ENCODE data around the gene ZNF891. TPM values are rescaled to one million over a fixed set of nuclear protein-coding genes. Genes with fewer than 3 reads are reported as not detected.
A peak's percentile ranks its signal among the peaks of the same experiment; 100 is the strongest.

Gene ZNF891
- total and polyA plus RNA-seq, 2 donors, result 1.0 to 1.4 TPM

DNA sequence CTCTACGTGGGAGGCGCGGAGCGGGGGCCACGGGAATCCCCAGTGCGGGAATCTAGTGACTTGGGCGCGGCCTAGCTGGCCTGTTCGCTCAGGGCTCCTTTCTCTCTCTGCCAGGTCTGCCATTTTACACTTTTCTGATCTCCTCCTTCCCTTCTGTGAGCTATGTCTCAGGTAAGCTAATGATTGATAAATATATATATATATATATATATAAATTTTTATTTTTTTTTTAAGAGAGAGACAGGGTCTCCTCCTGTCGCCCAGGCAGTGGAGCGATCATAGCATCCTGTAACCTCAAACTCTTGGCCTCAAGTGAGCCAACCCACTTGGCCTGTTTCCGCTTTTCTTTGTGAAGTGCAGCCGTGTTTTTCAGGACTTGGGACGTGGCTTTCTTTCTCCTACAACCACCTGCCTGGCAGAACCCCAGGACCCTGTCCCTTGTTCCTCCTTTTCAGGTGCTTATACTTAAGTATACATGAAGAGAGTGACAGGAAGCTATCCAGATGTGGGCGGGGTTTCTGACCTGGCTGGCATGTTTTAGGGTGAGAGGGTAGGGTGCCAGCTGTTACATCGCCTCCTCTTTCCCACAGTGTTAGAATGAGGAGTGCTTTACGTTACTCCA lies 48.8 kb downstream of the ZNF891 start:
- Histone ChIP-seq H3K27ac (ENCODE audit: low read depth in 1 of 2, low read length in 1 of 2) (peak overlapping the region; percentile 98 to 100), H3K4me3 (ENCODE audit: low read length in 2 of 2) (peak overlapping the region; percentile 72 to 87), H3K4me1 (ENCODE audit: control insufficient read depth in 2 of 2, insufficient read depth in 2 of 2, low read length in 2 of 2) (peaks cover 2 to 13% of the 10 kb centered on the region in 2 donors), H3K9me3 (ENCODE audit: control insufficient read depth in 2 of 2, insufficient read depth in 1 of 2, low read length in 1 of 2) (peaks cover 14 to 47% of the 10 kb centered on the region in 2 donors), H3K27me3 (ENCODE audit: control insufficient read depth in 2 of 2, insufficient read depth in 1 of 2, low read length in 1 of 2) (no peaks in the 10 kb centered on the region), H3K36me3 (ENCODE audit: control insufficient read depth in 2 of 2, insufficient read depth in 2 of 2, low read length in 1 of 2) (peaks cover 26 to 45% of the 10 kb centered on the region in 2 donors)
- WGBS, result 32% methylated on average over 17 of the region's 17 CpGs
- peak in 1 of 9 donors; percentile 7 for DNase-seq (ENCODE audit: low read depth in 6 of 9, low spot score in 9 of 9)

- WGBS, result under 1% methylated on average over 69 of the region's 69 CpGs
- peak within 1 kb of the TSS; percentile 98 to 100 for H3K27ac ChIP-seq (ENCODE audit: low read depth in 1 of 2, low read length in 1 of 2)
- peaks cover 13 to 51% of the 10 kb centered on the region in 2 donors for H3K9me3 ChIP-seq (ENCODE audit: control insufficient read depth in 2 of 2, insufficient read depth in 1 of 2, low read length in 1 of 2)
- H3K27me3 ChIP-seq (ENCODE audit: control insufficient read depth in 2 of 2, insufficient read depth in 1 of 2, low read length in 1 of 2), result no peaks in the 10 kb centered on the region
- H3K4me1 ChIP-seq (ENCODE audit: control insufficient read depth in 2 of 2, insufficient read depth in 2 of 2, low read length in 2 of 2), result peaks cover 2 to 13% of the 10 kb centered on the region in 2 donors
- H3K4me3 ChIP-seq (ENCODE audit: low read length in 2 of 2), result peak within 1 kb of the TSS; percentile 72 to 87
- H3K36me3 ChIP-seq (ENCODE audit: control insufficient read depth in 2 of 2, insufficient read depth in 2 of 2, low read length in 1 of 2), result peaks cover 19 to 38% of the 10 kb centered on the region in 2 donors
- DNase-seq (ENCODE audit: low read depth in 6 of 9, low spot score in 9 of 9), result peak; percentile 94 to 99 (median 97)
Measured at GRCh38 chr12:133080368-133081158, 49.5 kb downstream of the ZNF891 start, which contains the start of gene ZNF140. TSS of gene ZNF140 (plus strand) at chr12:133080923. CDS start at chr12:133081321, 398 bp downstream.

DNA sequence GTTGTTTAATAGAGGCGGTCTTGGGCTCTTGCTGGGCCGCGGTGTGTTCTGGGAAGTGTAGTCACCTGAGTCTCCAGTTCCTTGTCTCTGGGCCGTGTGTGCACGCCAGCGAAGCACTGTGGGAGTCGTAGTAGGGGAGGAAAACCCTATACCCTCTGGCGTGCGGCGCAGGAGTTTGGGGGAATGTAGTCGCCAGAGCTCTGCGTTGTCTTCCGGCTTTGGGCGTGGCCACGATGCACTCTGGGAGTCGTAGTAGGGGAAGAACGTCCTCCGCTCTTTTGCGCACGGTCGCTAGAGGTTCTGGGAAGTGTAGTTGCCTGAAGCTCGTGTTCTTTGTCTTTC lies 50.1 kb downstream of the ZNF891 start:
- WGBS, result under 1% methylated on average over 22 of the region's 22 CpGs
- peak overlapping the region; percentile 72 to 87 for H3K4me3 ChIP-seq (ENCODE audit: low read length in 2 of 2)
- no peaks in the 10 kb centered on the region for H3K27me3 ChIP-seq (ENCODE audit: control insufficient read depth in 2 of 2, insufficient read depth in 1 of 2, low read length in 1 of 2)
- H3K4me1 ChIP-seq (ENCODE audit: control insufficient read depth in 2 of 2, insufficient read depth in 2 of 2, low read length in 2 of 2), result peaks cover 2 to 13% of the 10 kb centered on the region in 2 donors
- H3K27ac ChIP-seq (ENCODE audit: low read depth in 1 of 2, low read length in 1 of 2), result peak overlapping the region; percentile 98 to 100
- peaks cover 13 to 52% of the 10 kb centered on the region in 2 donors for H3K9me3 ChIP-seq (ENCODE audit: control insufficient read depth in 2 of 2, insufficient read depth in 1 of 2, low read length in 1 of 2)
- peaks cover 13 to 33% of the 10 kb centered on the region in 2 donors for H3K36me3 ChIP-seq (ENCODE audit: control insufficient read depth in 2 of 2, insufficient read depth in 2 of 2, low read length in 1 of 2)
- DNase-seq (ENCODE audit: low read depth in 6 of 9, low spot score in 9 of 9), result peak in 6 of 9 donors; percentile 95 to 99 (median 98)

DNA sequence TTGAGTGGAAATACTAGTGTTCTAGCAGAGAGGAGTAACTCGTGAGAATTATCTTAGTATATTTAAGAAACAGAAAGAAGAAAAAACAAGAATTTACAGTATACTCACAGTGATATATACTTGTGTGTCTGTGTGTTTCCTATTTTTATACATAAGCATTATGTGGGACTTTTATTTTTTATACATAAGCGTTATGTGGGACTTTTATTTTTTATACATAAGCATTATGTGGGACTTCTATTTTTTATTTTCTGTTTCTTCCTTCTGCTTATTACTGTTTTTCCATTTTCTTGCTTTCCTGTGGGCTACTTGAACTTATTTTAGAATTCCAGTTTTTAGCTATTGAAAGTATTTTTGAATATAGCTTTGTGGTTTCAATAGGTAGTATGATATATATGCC lies 56.2 kb downstream of the ZNF891 start:
- H3K36me3 ChIP-seq (ENCODE audit: control insufficient read depth in 2 of 2, insufficient read depth in 2 of 2, low read length in 1 of 2), result no peaks in the 10 kb centered on the region
- H3K4me3 ChIP-seq (ENCODE audit: low read length in 2 of 2), result no peak overlapping the region
- no peaks in the 10 kb centered on the region for H3K27me3 ChIP-seq (ENCODE audit: control insufficient read depth in 2 of 2, insufficient read depth in 1 of 2, low read length in 1 of 2)
- WGBS, result 96% methylated on average over 2 of the region's 2 CpGs
- no peaks in the 10 kb centered on the region for H3K4me1 ChIP-seq (ENCODE audit: control insufficient read depth in 2 of 2, insufficient read depth in 2 of 2, low read length in 2 of 2)
- DNase-seq (ENCODE audit: low read depth in 6 of 9, low spot score in 9 of 9), result no peak
- peaks cover 8 to 60% of the 10 kb centered on the region in 2 donors for H3K9me3 ChIP-seq (ENCODE audit: control insufficient read depth in 2 of 2, insufficient read depth in 1 of 2, low read length in 1 of 2)
- no peak overlapping the region for H3K27ac ChIP-seq (ENCODE audit: low read depth in 1 of 2, low read length in 1 of 2)

DNA sequence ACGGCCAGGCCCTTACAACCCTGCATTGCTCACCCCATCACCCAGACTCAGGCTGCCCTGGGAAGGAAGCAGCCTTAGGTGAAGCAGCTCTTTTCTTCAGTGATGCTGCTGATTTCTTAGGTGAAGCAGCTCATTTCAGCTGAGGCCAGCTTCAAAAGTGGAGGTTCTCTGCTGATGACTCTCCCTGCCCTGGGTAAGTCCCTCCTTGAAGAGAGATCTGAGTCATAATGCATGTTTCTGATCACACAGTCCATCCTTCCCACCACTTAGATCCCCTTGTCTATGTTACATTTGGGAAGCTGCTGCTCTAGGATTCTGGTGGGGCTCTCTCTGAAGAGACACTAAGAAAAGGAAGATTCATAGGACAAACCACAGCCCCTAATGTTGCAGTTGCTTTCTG lies 66.5 kb downstream of the ZNF891 start:
- Histone ChIP-seq H3K9me3 (ENCODE audit: control insufficient read depth in 2 of 2, insufficient read depth in 1 of 2, low read length in 1 of 2) (peaks cover 21 to 41% of the 10 kb centered on the region in 2 donors), H3K27ac (ENCODE audit: low read depth in 1 of 2, low read length in 1 of 2) (no peak overlapping the region), H3K36me3 (ENCODE audit: control insufficient read depth in 2 of 2, insufficient read depth in 2 of 2, low read length in 1 of 2) (peaks cover 0 to 2% of the 10 kb centered on the region in 2 donors), H3K4me3 (ENCODE audit: low read length in 2 of 2) (no peak overlapping the region), H3K4me1 (ENCODE audit: control insufficient read depth in 2 of 2, insufficient read depth in 2 of 2, low read length in 2 of 2) (no peaks in the 10 kb centered on the region), H3K27me3 (ENCODE audit: control insufficient read depth in 2 of 2, insufficient read depth in 1 of 2, low read length in 1 of 2) (no peaks in the 10 kb centered on the region)
- DNase-seq (ENCODE audit: low read depth in 6 of 9, low spot score in 9 of 9), result no peak
- 97% methylated on average over 1 of the region's 1 CpG for WGBS

GRCh38 chr12:133061954-133062353 lies 68.1 kb downstream of the ZNF891 start:
- Histone ChIP-seq H3K36me3 (ENCODE audit: control insufficient read depth in 2 of 2, insufficient read depth in 2 of 2, low read length in 1 of 2) (peaks cover 4 to 14% of the 10 kb centered on the region in 2 donors), H3K27me3 (ENCODE audit: control insufficient read depth in 2 of 2, insufficient read depth in 1 of 2, low read length in 1 of 2) (no peaks in the 10 kb centered on the region), H3K27ac (ENCODE audit: low read depth in 1 of 2, low read length in 1 of 2) (no peak overlapping the region), H3K4me3 (ENCODE audit: low read length in 2 of 2) (no peak overlapping the region), H3K9me3 (ENCODE audit: control insufficient read depth in 2 of 2, insufficient read depth in 1 of 2, low read length in 1 of 2) (peaks cover 27 to 47% of the 10 kb centered on the region in 2 donors), H3K4me1 (ENCODE audit: control insufficient read depth in 2 of 2, insufficient read depth in 2 of 2, low read length in 2 of 2) (no peaks in the 10 kb centered on the region)
- no peak for DNase-seq (ENCODE audit: low read depth in 6 of 9, low spot score in 9 of 9)
- 98% methylated on average over 1 of the region's 1 CpG for WGBS

- Histone ChIP-seq H3K9me3 (ENCODE audit: control insufficient read depth in 2 of 2, insufficient read depth in 1 of 2, low read length in 1 of 2) (peaks cover 23 to 30% of the 10 kb centered on the region in 2 donors), H3K36me3 (ENCODE audit: control insufficient read depth in 2 of 2, insufficient read depth in 2 of 2, low read length in 1 of 2) (peaks cover 5 to 31% of the 10 kb centered on the region in 2 donors), H3K27ac (ENCODE audit: low read depth in 1 of 2, low read length in 1 of 2) (no peak overlapping the region), H3K4me3 (ENCODE audit: low read length in 2 of 2) (no peak overlapping the region), H3K27me3 (ENCODE audit: control insufficient read depth in 2 of 2, insufficient read depth in 1 of 2, low read length in 1 of 2) (no peaks in the 10 kb centered on the region), H3K4me1 (ENCODE audit: control insufficient read depth in 2 of 2, insufficient read depth in 2 of 2, low read length in 2 of 2) (no peaks in the 10 kb centered on the region)
- 98% methylated on average over 8 of the region's 8 CpGs for WGBS
- peak in 1 of 9 donors; percentile 28 for DNase-seq (ENCODE audit: low read depth in 6 of 9, low spot score in 9 of 9)
Measured at GRCh38 chr12:133058203-133059113, 71.6 kb downstream of the ZNF891 start.

- Histone ChIP-seq H3K36me3 (ENCODE audit: control insufficient read depth in 2 of 2, insufficient read depth in 2 of 2, low read length in 1 of 2) (peaks cover 12 to 39% of the 10 kb centered on the region in 2 donors), H3K4me3 (ENCODE audit: low read length in 2 of 2) (no peak overlapping the region), H3K27me3 (ENCODE audit: control insufficient read depth in 2 of 2, insufficient read depth in 1 of 2, low read length in 1 of 2) (no peaks in the 10 kb centered on the region), H3K27ac (ENCODE audit: low read depth in 1 of 2, low read length in 1 of 2) (no peak overlapping the region), H3K9me3 (ENCODE audit: control insufficient read depth in 2 of 2, insufficient read depth in 1 of 2, low read length in 1 of 2) (peaks cover 22 to 33% of the 10 kb centered on the region in 2 donors), H3K4me1 (ENCODE audit: control insufficient read depth in 2 of 2, insufficient read depth in 2 of 2, low read length in 2 of 2) (no peaks in the 10 kb centered on the region)
- no peak for DNase-seq (ENCODE audit: low read depth in 6 of 9, low spot score in 9 of 9)
- WGBS, result 99% methylated on average over 5 of the region's 5 CpGs
Measured at GRCh38 chr12:133057446-133057845, 72.6 kb downstream of the ZNF891 start.
